ENCODE measurements around the gene NFIA.
"Not testable (repeated sequence)": the region's sequence is repeated elsewhere in the genome, so short reads cannot be mapped to it uniquely, and the experiment has no call there.

The NFIA gene

DNA sequence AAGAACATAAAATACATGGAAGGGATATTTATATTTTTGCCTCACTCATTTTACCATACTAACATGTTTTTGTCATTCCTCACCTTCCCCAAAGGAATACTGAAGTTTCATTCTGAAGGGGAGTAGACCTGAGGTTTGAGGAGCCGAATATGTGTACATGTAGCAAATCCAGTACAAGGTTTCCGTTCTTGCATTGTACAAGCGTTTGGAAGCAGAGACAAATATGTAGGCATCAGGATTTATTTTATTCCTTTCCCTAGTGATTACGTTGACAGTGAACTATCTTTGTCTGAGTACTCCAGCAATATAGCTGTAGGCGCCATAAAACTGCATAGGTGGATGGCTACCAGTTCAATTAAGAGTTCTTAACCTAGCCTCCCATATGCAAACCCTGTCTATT, 191.5 kb downstream of the NFIA start:
- no peak for DNase-seq

DNA sequence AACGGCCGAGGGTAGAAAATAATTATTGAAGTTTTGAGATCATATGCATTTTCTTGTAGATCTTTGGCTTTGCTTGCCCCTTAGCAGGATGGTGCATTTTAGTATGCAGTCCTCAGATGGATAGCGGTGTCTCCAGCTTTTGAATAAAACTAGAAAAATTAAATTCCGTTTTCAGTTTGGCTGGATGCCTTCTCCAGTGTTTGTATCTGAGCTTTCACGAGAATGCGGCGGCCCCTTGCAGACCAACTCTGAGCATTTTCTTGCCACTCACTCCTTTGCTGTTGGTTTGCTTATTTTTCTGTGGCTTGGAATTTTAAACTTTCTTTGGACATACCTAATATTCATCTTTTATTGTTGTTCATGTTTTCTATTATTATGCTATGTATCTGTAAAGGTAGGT, 192.6 kb downstream of the NFIA start:
- DNase-seq, result no peak

DNA sequence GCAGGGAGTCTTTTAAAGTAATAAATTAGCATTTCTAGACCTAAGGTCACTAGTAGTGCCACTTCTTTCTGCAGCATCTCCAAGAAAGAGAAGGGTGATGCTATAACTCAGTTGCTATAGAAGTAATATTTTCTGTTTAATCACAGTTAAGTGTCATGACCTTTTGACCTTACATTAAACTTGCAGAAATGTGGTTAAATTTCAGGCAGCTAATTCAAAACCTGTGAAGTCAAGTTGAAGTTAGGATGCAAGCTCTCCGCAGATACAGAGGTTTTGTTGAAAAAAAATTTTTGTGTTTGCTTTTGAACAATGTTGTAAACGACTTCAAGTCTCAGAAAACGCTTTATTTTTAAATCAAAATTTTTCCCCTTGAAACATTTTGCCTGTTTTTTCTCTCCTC, 193.9 kb downstream of the NFIA start:
- DNase-seq, result no peak

DNA sequence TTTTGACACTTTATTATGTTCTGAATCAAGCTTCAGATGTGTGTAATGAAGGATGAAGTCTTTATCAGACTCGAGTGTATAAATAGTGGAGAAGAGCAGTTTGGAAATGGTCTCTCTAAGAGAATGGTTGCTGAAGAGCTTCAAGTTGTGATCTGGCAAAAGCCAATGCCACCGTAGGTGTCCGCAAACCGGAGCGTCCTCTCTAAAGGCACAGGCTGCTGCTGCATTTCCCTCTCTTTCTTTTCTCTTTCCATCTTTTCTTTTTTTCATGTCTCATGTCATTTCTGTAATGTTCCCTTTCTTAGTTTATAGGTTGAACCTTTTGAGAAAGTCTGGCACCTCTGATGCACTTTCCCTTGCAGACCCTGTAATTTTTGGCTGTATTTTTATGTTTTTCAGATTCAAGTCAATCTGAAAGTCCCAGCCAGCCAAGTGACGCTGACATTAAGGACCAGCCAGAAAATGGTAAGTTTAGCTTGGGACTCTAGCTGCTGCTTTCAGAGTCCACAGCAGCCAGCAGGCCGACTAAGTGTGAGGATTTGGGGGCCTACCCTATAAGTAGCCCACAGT, 194.8 kb downstream of the NFIA start:
- no peak for DNase-seq

DNA sequence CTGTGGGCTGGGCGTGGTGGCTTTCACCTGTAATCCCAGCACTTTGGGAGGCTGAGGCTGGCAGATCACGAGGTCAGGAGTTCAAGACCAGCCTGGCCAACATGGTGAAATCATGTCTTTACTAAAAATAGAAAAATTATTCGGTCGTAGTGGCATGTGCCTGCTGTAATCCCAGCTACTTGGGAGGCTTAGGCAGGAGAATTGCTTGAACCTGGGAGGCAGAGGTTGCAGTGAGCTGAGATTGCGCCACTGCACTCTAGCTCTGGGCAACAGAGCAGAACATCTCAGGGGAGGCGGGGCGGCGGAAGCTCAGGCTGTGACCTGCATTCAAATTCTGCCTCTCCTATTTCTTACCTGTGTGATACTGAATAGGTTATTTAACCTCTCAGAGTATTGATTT, 196.1 kb downstream of the NFIA start:
- DNase-seq, result not testable (repeated sequence)

DNA sequence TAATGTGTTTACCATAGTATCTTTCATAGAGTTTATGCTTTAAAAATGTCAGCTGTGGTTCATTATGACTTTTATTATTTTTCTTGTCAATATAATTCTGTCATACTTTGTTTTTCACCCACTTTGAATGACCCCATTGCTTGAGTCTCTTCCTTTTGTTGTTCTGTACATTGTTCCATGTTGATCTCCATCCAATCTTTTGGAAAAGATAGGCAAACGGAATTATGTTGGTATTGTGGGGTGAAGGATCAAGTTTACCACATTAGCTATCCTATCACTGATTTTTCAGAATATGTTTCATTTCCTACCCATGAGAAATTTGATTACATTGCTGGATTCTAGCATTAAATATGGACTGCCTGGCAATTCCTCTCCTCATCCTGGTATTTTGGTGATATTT, 196.6 kb downstream of the NFIA start:
- no peak for DNase-seq

DNA sequence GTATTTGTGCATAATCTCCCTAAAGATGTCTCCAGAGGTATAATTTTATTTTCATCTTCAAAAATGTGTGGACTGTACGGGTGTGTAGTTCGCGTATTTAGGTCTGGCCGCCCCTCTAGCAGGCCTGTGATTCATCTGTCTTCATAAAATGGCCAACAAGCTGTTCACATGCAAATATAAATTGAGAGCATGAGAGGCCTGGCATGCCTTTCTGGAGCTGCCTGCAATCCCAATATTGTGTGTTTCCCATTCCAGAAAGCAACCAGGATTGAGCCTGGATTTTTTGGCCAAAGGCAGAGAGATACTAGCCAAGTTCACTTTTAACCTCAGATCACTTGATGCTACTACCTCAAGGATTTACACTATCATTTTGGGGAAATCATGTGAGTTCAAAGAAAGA, 197.2 kb downstream of the NFIA start:
- DNase-seq, result no peak

DNA sequence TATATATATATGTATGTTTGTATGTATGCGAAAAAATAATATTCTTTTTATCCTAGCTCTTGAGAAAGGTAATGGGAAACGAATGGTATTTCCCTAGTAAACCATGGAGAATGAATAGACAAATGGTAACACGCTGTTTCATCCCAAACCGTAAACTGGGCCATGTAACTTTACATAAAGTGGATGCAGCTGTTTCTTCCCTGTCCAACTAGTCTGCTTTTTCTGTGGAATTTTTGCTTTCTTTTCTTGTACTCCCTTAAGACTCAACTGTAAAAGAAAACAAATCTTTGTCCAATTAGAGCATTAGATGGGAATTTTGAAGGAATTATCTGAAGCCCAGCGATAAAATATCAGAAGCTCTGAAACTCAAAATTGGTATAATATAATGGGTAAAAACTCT, 198.1 kb downstream of the NFIA start:
- DNase-seq, result no peak

DNA sequence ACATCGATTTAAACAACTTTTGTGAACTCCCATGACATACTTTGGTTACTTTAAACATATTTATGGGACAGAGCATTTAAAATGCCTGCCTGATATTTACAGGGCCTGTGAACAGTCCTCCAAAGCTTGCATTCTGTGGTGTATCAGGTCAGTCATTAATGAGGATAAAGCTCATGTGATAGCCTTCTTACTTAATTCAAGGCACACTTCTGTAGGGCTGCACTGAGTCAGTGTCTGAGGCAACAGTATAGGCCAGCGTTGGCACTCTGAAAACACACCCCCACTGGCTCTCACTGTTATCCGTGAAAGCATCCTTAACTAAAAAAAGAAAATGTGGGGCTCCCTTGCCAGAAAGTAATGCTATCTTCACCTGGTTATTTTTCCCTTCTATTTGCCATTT, 200.0 kb downstream of the NFIA start:
- DNase-seq, result no peak

DNA sequence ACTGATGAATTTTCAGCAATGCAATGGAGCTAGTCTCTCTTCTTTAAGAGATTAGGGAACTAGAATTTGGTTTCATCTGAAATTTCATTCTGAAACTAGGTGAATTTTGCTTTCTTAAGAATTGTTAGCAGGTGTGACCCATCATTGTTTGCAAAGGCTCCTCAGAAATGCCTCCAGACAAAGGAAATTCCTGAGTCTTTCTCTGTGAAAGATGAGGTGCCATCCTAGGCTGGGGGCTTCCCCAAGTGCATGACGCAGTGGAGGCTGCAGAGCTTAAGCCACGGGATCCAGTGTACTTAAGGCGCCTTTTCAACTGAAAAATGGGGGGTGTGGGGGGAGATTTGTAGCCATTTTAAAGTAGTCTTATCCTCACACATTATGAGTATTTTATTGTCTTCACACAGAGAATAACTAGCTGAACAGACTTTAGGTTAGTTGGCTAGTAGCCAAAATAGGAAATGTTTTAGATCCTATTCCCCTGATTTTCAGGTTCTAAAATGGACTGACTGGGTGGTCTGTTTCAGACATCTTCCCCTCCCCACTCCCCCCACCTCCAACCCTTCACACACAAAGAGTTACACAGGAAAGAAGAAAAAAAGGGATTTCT, 202.0 kb downstream of the NFIA start:
- DNase-seq, result no peak

DNA sequence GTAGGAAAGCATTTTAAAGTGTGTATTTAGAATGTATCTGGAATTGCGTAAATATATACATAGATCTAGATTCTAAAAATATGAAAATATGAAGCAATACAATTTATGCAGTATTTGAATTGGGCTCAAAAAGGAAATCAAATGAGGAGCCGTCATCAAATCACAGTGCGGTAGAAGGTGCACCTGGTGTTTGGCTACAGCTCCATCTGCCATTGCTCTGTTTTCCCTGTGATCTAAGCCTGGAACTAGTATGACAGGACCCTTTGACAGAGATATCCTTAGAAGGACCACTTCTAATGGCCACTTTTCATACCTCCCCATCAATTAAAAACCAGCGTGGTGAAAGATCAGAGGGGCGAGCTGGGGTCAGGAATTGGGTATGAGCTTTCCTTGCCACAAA, 202.6 kb downstream of the NFIA start:
- no peak for DNase-seq

DNA sequence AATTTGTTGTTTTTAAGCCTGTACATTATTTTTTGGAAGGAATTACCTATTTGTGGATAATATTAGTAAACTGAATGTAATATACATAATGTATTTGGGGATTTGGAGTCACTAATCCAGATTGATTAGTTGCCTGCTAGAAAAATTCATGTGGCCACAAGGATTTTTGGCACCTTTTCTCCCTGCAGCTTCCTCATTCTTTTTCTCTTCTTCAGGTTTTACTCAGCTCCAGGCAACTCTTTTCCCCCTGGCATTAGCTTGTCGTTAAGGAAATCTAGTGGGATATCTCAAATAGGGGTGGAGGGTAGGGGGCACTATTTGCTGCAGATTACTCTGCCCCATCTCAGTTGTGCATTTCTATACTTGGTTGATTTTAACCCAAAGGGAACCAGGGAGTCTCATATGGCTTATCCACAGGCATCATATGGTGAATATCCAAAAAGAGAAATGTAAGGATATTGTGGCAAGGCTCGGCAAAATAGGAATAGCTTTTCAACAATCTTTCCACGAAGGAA, 203.1 kb downstream of the NFIA start:
- no peak for DNase-seq

DNA sequence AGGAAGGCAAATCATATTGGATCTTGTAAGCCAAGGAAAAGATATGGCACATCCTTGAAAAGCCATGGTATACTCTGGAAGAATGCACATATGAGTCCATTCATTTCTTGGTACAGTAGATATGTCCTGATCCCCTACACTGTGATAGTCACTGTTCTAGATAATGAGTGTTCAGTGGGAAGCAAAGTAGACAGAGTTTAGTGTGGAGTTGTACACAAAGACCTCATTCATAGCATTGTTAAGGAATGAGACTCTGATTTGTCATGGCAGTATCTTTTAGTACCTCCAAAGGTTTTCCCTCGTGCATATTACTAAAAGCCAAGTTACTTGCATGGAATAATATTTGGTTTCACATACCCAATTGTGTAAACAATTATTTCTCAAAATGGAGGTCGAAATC, 204.7 kb downstream of the NFIA start:
- no peak for DNase-seq

DNA sequence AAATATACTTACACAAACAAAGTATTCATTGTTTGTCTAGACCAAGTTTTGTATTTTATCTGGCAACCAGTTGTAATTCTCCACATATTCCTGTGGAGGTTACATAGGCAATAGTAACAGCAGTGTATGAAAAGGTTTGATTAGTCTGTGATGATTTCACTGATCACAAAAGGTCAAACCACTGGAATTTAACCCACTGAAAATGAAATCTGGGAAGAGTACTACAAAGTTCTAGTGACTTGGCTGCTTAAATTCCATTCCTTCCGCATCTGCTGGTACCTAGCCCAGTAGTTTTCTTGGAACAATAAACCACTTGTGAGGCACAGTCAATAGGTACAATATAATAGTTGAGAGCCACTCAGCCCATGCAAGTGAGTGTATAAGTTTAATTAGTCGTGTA, 205.4 kb downstream of the NFIA start:
- DNase-seq, result no peak

DNA sequence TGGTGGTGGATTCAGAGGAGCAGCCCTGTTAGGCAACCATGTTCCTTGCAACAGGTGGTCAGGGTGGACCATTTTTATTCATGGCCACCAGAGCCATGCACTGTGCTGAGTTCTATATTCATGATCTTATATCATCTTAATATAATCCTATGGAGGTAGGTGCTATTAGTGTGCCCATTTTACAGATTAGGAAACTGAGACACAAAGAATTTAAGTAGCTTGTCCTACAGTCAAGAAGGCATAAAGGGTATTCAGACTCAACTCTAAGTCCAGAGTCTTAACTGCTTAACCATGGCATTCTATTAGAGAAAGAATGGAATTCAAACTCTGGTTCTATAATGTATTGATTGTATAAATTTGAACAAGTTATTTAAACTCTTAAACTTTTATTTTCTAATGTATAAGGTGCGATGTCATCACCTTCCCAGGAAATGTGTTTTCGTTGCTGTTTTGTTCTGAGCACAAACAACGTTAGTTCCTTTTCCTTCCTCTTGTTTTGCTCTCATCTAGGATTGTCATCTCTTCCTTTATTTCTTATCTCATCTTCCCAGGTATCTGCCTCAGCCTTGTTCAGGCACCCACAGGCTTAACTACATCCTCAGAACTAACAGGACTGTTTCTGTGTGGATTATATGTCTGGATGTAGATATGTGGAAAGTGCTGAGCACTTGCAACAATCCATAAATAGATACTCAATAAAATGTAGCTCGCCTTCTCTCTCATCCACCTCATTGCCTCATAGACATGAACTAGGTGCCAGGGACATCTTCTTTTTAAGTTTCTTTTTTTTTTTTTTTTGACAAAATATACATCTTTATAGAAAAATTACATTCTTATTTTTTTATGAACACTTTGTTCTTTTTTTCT, 207.1 kb downstream of the NFIA start:
- DNase-seq, result no peak

DNA sequence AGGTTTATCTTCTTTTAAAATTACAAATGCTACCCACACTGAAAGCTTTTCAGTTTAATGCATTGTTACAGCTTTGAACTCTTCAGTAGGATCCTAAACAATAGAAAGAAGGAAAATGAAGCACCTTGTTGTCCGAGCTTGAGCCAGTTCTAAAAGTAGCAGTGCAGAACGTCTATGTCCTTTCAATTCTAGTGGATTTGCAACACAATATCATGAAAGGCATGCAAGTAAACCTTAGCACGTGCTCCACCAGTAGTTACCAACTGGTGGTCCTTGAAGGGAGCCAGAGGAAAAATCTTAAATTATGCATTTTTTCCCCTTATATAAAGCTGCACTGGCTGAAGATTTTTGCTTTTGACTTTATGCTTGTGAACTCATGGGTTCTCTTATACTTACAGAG, 208.2 kb downstream of the NFIA start:
- no peak for DNase-seq

DNA sequence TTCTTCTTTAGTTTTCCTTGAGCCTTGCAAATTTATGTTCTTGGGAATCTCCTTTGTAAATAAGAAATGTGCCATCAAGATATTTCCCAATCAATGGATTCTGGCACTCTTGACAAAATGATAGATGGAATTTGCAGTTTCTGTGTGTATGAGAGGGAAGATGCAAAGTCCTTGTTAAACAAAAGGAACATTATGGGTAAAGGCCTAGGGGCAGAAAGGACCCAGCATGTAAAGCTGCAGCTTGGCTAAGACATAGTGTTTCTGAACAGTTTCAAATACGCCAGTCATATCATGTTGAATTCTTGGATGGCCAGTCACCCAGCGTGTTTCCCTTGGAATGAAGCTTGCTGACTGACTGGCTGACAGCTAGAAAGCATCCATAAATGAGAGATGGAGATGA, 210.8 kb downstream of the NFIA start:
- DNase-seq, result no peak

DNA sequence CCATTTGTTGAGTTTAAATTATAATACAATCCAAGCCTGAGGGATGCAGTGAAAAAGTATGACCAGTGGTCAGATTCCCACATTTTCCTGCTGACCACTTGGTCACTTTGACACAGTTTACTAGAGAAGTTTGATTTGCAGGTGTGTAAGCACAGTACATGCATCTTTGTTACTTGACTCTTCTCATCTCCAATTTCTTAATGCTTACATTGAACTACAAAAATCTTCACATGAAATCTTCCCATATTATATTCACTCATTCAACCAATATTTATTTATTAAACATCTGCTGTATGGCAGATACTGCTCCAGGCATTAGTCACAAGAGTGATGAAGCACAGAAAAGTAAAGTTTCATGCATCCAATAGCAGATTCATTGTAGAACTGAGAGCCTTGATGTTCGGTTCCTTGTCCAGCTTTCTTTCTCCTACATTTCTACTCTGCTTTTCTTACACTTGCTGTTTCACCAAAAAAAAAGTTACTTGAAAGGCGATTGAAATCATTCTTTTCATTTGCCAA, 211.7 kb downstream of the NFIA start:
- DNase-seq, result no peak

DNA sequence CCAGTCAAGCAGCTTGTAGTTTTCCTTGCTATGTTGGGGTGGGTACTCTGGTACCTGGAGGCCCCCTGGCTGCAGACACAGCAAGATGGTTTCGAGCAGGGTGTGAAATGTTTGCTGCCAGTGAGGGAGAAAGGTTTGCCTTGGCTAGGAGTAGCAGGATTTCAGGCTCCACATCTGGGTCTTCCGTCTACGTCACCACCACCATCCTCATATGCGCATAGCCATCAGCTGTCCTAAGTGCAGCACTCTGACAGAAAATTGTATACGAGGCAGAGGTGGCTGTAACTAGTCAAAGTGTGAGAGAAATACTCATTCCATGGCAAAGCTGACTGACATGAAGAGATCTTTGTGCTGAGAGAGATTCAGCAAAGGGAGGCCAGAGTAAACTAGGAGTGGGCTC, 212.6 kb downstream of the NFIA start:
- DNase-seq, result no peak

DNA sequence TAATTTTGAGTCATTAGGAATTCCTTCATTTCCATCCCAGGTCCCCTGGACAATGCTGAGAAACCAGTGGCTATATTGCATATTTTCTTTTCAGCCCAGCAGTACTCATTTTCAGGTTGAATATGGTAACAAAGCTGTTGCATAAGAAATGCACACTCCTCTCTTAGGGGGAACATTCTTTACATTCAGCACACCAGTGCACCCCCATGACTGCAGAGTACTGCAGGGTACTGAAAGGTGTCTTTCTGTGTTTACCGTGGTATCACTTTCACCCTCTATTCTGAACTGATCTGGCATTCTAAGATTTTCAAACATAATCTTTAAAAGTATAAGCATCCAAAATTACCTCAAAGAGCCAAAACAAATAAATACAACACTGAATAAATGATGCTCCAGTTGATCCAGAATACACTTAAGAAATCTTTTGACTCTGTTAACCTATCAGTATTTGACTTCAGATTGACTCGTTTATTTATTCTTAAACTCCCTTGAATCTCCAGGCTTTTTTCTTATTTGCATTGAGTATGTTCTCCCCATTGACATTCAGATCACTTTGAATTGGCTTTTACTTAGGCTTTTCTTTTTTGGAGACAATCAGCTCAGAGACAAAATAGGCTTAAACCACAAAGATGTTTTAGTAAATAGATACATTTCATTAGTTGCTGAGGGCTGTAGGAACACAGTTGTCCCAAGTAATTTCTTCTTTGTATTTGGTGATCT, 213.6 kb downstream of the NFIA start:
- DNase-seq, result no peak

DNA sequence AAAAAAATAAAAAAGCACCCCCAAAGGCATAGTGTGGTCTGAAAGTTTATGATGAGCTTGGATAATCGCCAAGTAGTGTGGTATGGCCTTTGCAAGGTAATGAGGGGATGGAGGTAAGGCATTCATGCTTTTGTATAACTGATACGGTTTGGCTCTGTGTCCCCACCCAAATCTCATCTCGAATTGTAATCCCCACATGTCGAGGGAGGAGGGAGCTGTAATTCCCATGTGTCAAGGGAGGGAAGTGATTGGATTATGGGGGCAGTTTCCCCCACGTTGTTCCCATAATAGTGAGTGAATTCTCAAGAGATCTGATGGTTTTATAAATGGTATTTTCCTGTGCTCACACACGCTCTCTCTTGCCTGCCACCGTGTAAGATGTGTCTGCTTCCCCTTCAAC, 215.5 kb downstream of the NFIA start:
- no peak for DNase-seq

DNA sequence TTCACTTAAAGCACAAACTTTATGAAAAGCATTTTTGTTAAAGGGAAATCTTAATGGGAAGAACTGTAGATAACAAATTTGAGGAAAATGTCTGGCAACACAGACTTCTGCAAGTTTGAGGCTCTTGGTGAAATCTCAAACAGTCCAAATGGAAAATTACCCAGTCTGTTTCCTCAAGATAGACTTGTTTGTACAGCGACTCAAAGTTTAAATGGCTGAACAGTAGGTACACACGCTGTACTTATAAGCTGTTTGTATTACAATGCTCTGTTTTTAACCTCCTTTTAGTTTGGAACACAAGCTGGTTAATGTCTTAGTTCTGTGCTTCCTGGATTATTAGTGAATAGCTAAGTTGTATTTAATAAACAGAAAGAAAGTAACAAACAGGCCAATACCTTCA, 217.1 kb downstream of the NFIA start:
- DNase-seq, result no peak

DNA sequence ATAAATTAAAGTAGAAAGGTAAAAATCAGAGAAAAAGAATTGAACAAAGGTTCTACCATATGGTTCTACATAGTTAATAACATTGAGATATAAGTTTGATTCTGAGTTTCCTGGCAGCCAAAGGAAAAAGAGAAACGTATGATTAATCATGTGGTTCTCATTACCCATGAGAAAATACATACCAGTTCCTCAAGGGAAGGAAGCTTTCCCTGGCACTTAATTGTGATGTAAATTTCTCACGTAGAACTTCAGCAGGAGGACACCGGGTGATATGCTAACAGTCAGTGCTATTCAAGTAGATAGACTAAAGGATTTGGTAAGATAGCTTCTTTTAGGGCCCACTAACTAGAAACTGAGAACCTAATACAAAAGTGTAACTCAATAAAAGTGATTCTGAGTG, 218.5 kb downstream of the NFIA start:
- DNase-seq, result no peak

Data from right kidney (tissue), 1 donor.